NCI-H446 treated with DMSO at 0.1 percent for 48 hours (cell line): ENCODE results near the gene ARHGAP18.
A peak's percentile ranks its signal among the peaks of the same experiment; 100 is the strongest.

Experiments
- DNase-seq: peaks from one replicate; lab custom pipeline; 2025; lab: John Stamatoyannopoulos, UW

The ARHGAP18 gene

GRCh38 chr6:129709769-129710449 lies at the start of gene ARHGAP18:
TSS of gene ARHGAP18 (minus strand) at chr6:129710177. CDS start at chr6:129710136, 41 bp downstream.
- DNase-seq: peak; percentile 38

- DNase-seq: no peak
Observed at GRCh38 chr6:129755787-129756186, 45.8 kb upstream of the ARHGAP18 start.

GRCh38 chr6:129754750-129755149 lies 44.8 kb upstream of the ARHGAP18 start:
- DNase-seq: peak; percentile 56

- DNase-seq: no peak
Observed at GRCh38 chr6:129753422-129753821, 43.4 kb upstream of the ARHGAP18 start.

- no peak for DNase-seq
Observed at GRCh38 chr6:129751384-129751783, 41.4 kb upstream of the ARHGAP18 start.

GRCh38 chr6:129750360-129750759 lies 40.4 kb upstream of the ARHGAP18 start:
- DNase-seq: no peak

- no peak for DNase-seq
Observed at GRCh38 chr6:129749749-129750120, 39.8 kb upstream of the ARHGAP18 start.

GRCh38 chr6:129748901-129749748 lies 39.1 kb upstream of the ARHGAP18 start:
- DNase-seq: no peak

GRCh38 chr6:129748212-129748900 lies 38.4 kb upstream of the ARHGAP18 start:
- DNase-seq: no peak

GRCh38 chr6:129747588-129748112 lies 37.7 kb upstream of the ARHGAP18 start:
- no peak for DNase-seq

GRCh38 chr6:129744880-129745237 lies 34.9 kb upstream of the ARHGAP18 start:
- DNase-seq: no peak

GRCh38 chr6:129744201-129744879 lies 34.4 kb upstream of the ARHGAP18 start:
- DNase-seq: peak; percentile 36

GRCh38 chr6:129740013-129740412 lies 30.0 kb upstream of the ARHGAP18 start:
- DNase-seq: no peak

- DNase-seq: no peak
Observed at GRCh38 chr6:129736105-129736504, 26.1 kb upstream of the ARHGAP18 start.

- DNase-seq: no peak
Observed at GRCh38 chr6:129733290-129733689, 23.3 kb upstream of the ARHGAP18 start.

GRCh38 chr6:129732542-129732941 lies 22.6 kb upstream of the ARHGAP18 start:
- DNase-seq: no peak

- no peak for DNase-seq
Observed at GRCh38 chr6:129732034-129732433, 22.1 kb upstream of the ARHGAP18 start.

- DNase-seq: no peak
Observed at GRCh38 chr6:129731428-129731827, 21.5 kb upstream of the ARHGAP18 start.

GRCh38 chr6:129730477-129731165 lies 20.6 kb upstream of the ARHGAP18 start:
- no peak for DNase-seq

- no peak for DNase-seq
Observed at GRCh38 chr6:129726650-129727049, 16.7 kb upstream of the ARHGAP18 start.

- no peak for DNase-seq
Observed at GRCh38 chr6:129725341-129725740, 15.4 kb upstream of the ARHGAP18 start.
